ENCODE data around the gene PLCZ1.

Gene PLCZ1

DNA sequence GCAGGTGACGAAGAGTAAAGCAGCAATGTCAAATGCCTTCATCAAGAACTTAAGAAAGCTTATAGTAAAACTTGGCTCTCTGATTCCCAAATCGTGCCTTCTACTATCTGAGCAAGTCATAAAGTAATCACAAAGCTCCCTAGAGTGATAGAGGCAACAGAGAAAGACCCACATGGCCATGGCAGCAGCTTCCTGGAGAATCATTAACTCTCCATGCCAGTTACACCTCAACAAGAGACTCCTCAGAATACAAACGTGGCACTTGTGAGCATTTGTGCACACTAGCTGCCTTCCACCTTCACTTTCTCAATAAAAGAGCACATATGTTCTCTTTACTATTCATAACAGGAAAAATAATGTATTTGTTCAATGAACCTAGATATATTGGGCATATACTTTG, 48.0 kb downstream of the PLCZ1 start:
- in situ Hi-C loops (cut with MboI; ENCODE audit: low pct_unique_long_range_greater_than_20kb, low sequenced_read_pairs, unreplicated experiment), result no loop called here
- no peak for DNase-seq (ENCODE audit: low spot score)
- TF ChIP-seq, protein P1, sequence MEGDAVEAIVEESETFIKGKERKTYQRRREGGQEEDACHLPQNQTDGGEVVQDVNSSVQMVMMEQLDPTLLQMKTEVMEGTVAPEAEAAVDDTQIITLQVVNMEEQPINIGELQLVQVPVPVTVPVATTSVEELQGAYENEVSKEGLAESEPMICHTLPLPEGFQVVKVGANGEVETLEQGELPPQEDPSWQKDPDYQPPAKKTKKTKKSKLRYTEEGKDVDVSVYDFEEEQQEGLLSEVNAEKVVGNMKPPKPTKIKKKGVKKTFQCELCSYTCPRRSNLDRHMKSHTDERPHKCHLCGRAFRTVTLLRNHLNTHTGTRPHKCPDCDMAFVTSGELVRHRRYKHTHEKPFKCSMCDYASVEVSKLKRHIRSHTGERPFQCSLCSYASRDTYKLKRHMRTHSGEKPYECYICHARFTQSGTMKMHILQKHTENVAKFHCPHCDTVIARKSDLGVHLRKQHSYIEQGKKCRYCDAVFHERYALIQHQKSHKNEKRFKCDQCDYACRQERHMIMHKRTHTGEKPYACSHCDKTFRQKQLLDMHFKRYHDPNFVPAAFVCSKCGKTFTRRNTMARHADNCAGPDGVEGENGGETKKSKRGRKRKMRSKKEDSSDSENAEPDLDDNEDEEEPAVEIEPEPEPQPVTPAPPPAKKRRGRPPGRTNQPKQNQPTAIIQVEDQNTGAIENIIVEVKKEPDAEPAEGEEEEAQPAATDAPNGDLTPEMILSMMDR (IDR thresholded peaks at IDR 0.05; ENCODE audit: extremely low read depth, insufficient read depth, missing control alignments), result no peak

DNA sequence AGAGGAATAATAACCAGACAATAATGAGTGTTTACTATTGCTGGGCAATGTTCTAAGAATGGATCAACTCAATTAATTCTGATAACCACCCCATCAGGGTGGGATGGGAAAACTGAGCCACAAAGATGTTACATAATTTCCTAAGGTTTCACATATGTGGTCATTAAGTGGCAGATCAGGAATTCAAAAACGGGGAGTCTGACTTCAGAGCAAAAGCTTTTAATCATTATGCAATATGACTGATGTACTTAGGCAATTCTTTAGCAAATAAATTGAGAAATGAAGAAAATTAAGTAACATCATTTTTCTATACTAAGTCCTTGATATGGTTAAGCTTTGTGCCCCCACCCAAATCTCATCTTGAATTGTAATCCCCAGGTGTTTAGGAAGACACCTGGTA, 53.4 kb downstream of the PLCZ1 start:
- in situ Hi-C loops (cut with MboI; ENCODE audit: low pct_unique_long_range_greater_than_20kb, low sequenced_read_pairs, unreplicated experiment), result no loop called here
- DNase-seq (ENCODE audit: low spot score), result no peak
- TF ChIP-seq, protein P1 (IDR thresholded peaks at IDR 0.05; ENCODE audit: extremely low read depth, insufficient read depth, missing control alignments), result no peak

DNA sequence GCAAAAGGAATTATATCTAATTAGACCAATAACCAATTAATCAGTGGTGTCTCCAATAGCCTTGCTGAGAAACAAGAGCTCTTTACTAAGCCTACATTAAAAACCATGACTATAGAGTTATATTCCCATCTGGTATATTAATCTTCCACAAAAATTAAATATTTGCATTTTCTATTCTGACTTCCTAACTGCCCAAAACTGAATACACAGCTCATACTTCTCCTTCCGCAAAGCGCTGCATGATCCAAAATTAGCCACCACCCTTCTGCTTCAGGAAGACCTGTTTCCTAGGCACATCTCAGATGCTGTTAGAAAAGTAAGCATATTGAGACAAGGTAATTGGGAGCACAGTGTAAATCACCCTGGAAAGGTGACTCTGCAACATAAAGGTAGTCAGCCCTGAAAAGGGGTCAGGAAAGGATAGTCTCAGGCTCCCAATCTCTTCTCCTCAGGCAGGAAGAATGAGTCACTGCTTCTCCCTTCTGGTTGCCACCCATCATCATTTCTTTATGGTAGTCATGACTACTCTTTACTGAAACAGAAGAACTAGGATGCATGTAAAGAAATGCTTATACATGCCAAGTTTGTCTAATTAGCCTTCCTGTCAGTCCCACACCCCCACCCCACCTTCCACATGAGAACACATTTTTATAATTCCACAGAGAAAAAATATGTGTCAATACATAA, 54.3 kb downstream of the PLCZ1 start:
- TF ChIP-seq, protein P1 (IDR thresholded peaks at IDR 0.05; ENCODE audit: extremely low read depth, insufficient read depth, missing control alignments), result no peak
- no peak for DNase-seq (ENCODE audit: low spot score)
- in situ Hi-C loops (cut with MboI; ENCODE audit: low pct_unique_long_range_greater_than_20kb, low sequenced_read_pairs, unreplicated experiment), result no loop called here

DNA sequence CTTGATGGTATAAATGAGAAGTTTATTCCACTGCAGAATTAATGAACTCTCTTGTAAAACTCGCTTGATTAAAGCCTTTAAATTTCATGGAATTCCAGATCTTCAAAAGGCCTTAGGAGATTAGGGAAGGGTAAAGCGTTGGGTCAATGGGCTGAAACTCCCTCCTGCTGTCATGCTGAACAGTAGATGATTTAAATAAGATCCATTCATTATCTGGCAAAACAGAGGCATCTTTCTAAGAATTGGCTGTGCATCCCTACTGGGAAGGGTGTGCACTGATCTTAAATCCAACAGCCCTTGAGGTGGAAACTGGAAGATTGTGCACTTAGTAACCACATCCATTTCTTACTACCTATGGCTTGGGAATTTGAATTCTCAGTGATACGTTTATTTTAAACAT, 56.0 kb downstream of the PLCZ1 start:
- TF ChIP-seq, protein P1 (IDR thresholded peaks at IDR 0.05; ENCODE audit: extremely low read depth, insufficient read depth, missing control alignments), result no peak
- DNase-seq (ENCODE audit: low spot score), result no peak
- in situ Hi-C loops (cut with MboI; ENCODE audit: low pct_unique_long_range_greater_than_20kb, low sequenced_read_pairs, unreplicated experiment), result no loop called here

DNA sequence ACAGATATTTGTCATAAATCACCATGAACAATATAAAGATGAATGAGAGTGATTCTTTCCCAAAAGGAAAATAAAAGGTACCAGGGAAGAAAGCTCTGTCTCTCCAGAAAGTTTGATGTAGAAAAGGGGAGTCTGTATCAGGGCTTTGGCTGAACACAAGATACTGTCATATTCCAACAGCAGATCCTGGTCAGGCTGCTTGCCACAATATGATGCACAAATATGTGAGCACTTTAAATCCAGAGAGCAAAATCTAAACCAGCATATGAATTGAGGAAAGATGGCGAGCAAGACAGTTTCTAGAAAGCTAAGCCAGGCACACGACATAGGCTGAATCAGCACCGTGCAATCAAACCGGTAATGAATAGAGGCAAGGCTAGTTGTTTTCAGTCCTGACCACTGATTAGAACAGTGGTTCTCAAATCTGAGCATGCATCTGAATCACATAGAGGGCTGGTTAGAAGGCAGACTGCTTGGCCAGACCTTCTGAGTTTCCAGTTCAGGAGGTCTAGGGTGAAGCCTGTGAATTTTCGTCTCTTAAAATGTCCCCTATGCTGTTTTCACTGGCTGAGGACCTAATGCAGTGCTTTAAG, 60.7 kb downstream of the PLCZ1 start:
- in situ Hi-C loops (cut with MboI; ENCODE audit: low pct_unique_long_range_greater_than_20kb, low sequenced_read_pairs, unreplicated experiment), result no loop called here
- TF ChIP-seq, protein P1 (IDR thresholded peaks at IDR 0.05; ENCODE audit: extremely low read depth, insufficient read depth, missing control alignments), result no peak
- no peak for DNase-seq (ENCODE audit: low spot score)

DNA sequence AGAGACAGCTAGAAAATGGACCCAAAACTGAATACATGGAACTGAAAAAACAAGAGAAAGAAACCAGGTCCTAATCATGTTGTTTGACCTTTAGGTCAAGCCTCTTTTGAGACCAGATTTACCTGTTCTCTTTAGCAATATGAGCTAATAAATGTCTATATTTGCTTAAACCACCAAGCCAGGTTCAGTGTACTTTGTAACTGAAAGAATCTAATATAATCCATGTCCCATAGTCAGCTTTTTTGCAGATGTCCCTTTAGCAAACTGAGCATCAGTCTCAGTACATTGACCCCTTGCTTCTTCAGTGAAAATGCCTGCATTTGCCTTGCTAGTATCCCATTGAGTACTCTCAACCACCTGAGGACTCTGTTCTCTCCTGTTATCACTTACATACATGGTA, 61.7 kb downstream of the PLCZ1 start:
- no peak for DNase-seq (ENCODE audit: low spot score)

More for the DNA sequence above, 61.7 kb downstream of the PLCZ1 start:
- TF ChIP-seq, protein P1 (IDR thresholded peaks at IDR 0.05; ENCODE audit: extremely low read depth, insufficient read depth, missing control alignments), result no peak
- in situ Hi-C loops (cut with MboI; ENCODE audit: low pct_unique_long_range_greater_than_20kb, low sequenced_read_pairs, unreplicated experiment), result no loop called here
